8988T (cell line): ENCODE measurements around the gene MOB2.
"Not testable (repeated sequence)": the region's sequence is repeated elsewhere in the genome, so short reads cannot be mapped to it uniquely, and the experiment has no call there.

Source experiments
- DNase-seq: peaks from one replicate; pipeline ENCODE4 v3.0.0; 2011

Gene MOB2

GRCh38 chr11:1438967-1439330 lies 47.6 kb downstream of the MOB2 start:
- no peak for DNase-seq

GRCh38 chr11:1438261-1438966 lies 48.2 kb downstream of the MOB2 start:
- no peak for DNase-seq

- DNase-seq = peak; percentile 94
Observed at GRCh38 chr11:1437500-1437899, 49.1 kb downstream of the MOB2 start.

GRCh38 chr11:1436468-1437039 lies 50.0 kb downstream of the MOB2 start:
- peak; percentile 71 for DNase-seq

GRCh38 chr11:1435820-1436467 lies 50.6 kb downstream of the MOB2 start:
- DNase-seq = peak; percentile 97

- DNase-seq = not testable (repeated sequence)
Observed at GRCh38 chr11:1435479-1435819, 51.1 kb downstream of the MOB2 start.

- DNase-seq = no peak
Observed at GRCh38 chr11:1433977-1434640, 52.5 kb downstream of the MOB2 start.

- DNase-seq = no peak
Observed at GRCh38 chr11:1433568-1433967, 53.0 kb downstream of the MOB2 start.

- DNase-seq = no peak
Observed at GRCh38 chr11:1428762-1429316, 57.7 kb downstream of the MOB2 start.

GRCh38 chr11:1425439-1425838 lies 61.1 kb downstream of the MOB2 start:
- no peak for DNase-seq

GRCh38 chr11:1425006-1425405 lies 61.6 kb downstream of the MOB2 start:
- DNase-seq = no peak

GRCh38 chr11:1423406-1423805 lies 63.2 kb downstream of the MOB2 start:
- DNase-seq = not testable (repeated sequence)

GRCh38 chr11:1422981-1423380 lies 63.6 kb downstream of the MOB2 start:
- DNase-seq = no peak

- DNase-seq = no peak
Observed at GRCh38 chr11:1422481-1422880, 64.1 kb downstream of the MOB2 start.

GRCh38 chr11:1421291-1421690 lies 65.3 kb downstream of the MOB2 start:
- no peak for DNase-seq

GRCh38 chr11:1419811-1420210 lies 66.8 kb downstream of the MOB2 start:
- no peak for DNase-seq
